Measurements from ENCODE around the gene SUCLG2. TPM values are rescaled to one million over a fixed set of nuclear protein-coding genes. Genes with fewer than 3 reads are reported as not detected.

Gene SUCLG2
- total RNA-seq, 1 experiment from 2014 or later = 53.5 TPM

GRCh38 chr3:67468511-67468910 is 185.9 kb downstream of the SUCLG2 start:
- Histone ChIP-seq H3K4me1 (no peaks in the 10 kb centered on the region), H3K4me3 (ENCODE audit: low read depth, low read length) (no peak overlapping the region), H3K9me3 (no peaks in the 10 kb centered on the region), H3K36me3 (ENCODE audit: control insufficient read depth, insufficient read depth, low read length) (no peaks in the 10 kb centered on the region), H3K27me3 (replicated peaks; ENCODE audit: control insufficient read depth, insufficient read depth, low read length) (no peaks in the 10 kb centered on the region)
- TF ChIP-seq CTCF (IDR thresholded peaks at IDR 0.05; ENCODE audit: insufficient read depth in 1 of 2, low read depth in 1 of 2, low read length in 1 of 2, severe bottlenecking in 1 of 2, unreplicated experiment in 1 of 2) = no peak
- DNase-seq = no peak
- Mint-ChIP-seq H3K4me3 (ENCODE audit: unreplicated experiment) (no peak overlapping the region), H3K4me1 (ENCODE audit: low read depth, unreplicated experiment) (no peaks in the 10 kb centered on the region), H3K36me3 (ENCODE audit: insufficient read depth, unreplicated experiment) (no peaks in the 10 kb centered on the region), H3K27ac (ENCODE audit: unreplicated experiment) (no peak overlapping the region), H3K9me3 (ENCODE audit: unreplicated experiment) (no peaks in the 10 kb centered on the region), H3K27me3 (ENCODE audit: insufficient read depth, unreplicated experiment) (no peaks in the 10 kb centered on the region)
- ChIA-PET CTCF (no interaction called here), POLR2A (no interaction called here)
- BruUV-seq (replicated peaks) = no TSS peak
- intact Hi-C loops (cut with micrococcal nuclease; ENCODE audit: unreplicated experiment) = no loop called here

GRCh38 chr3:67463656-67464055 is 190.8 kb downstream of the SUCLG2 start:
- Mint-ChIP-seq H3K27me3 (ENCODE audit: insufficient read depth, unreplicated experiment) (no peaks in the 10 kb centered on the region), H3K4me1 (ENCODE audit: low read depth, unreplicated experiment) (no peaks in the 10 kb centered on the region), H3K36me3 (ENCODE audit: insufficient read depth, unreplicated experiment) (no peaks in the 10 kb centered on the region), H3K4me3 (ENCODE audit: unreplicated experiment) (no peak overlapping the region), H3K9me3 (ENCODE audit: unreplicated experiment) (no peaks in the 10 kb centered on the region), H3K27ac (ENCODE audit: unreplicated experiment) (no peak overlapping the region)
- no peaks in the 10 kb centered on the region for H3K9me3 ChIP-seq
- intact Hi-C loops (cut with micrococcal nuclease; ENCODE audit: unreplicated experiment) = no loop called here
- no peak for DNase-seq
- H3K4me3 ChIP-seq (ENCODE audit: low read depth, low read length) = no peak overlapping the region
- no peaks in the 10 kb centered on the region for H3K27me3 ChIP-seq (replicated peaks; ENCODE audit: control insufficient read depth, insufficient read depth, low read length)
- ChIA-PET CTCF (no interaction called here), POLR2A (no interaction called here)
- H3K36me3 ChIP-seq (ENCODE audit: control insufficient read depth, insufficient read depth, low read length) = 0 out of 2 replicates have a peak, but pooled peaks cover 1% of the 10 kb centered on the region
- no TSS peak for BruUV-seq (replicated peaks)
- TF ChIP-seq CTCF (IDR thresholded peaks at IDR 0.05; ENCODE audit: insufficient read depth in 1 of 2, low read depth in 1 of 2, low read length in 1 of 2, severe bottlenecking in 1 of 2, unreplicated experiment in 1 of 2) = no peak
- no peaks in the 10 kb centered on the region for H3K4me1 ChIP-seq

DNA sequence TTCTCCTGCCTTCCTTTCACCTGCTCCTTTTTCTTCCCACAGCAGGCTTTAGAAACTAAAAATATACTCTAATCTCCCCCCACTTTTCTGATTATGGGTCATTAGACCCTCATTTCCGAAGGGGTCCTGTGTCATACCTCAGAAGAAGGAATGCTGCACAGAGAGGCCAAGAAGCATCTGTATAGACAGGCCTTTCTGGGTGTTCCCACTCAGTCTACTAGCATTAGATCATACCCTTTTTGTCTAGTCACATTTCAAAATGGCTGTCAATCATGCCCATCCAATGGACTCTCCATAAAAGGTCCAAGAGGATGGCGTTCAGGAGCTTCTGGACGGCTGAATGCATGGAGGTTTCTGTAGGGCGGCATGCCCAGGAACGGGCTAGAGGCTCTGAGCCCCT is 192.2 kb downstream of the SUCLG2 start:
- ChIA-PET CTCF (no interaction called here), POLR2A (no interaction called here)
- Mint-ChIP-seq H3K36me3 (ENCODE audit: insufficient read depth, unreplicated experiment) (no peaks in the 10 kb centered on the region), H3K9me3 (ENCODE audit: unreplicated experiment) (no peaks in the 10 kb centered on the region), H3K27ac (ENCODE audit: unreplicated experiment) (no peak overlapping the region), H3K4me3 (ENCODE audit: unreplicated experiment) (no peak overlapping the region), H3K4me1 (ENCODE audit: low read depth, unreplicated experiment) (no peaks in the 10 kb centered on the region), H3K27me3 (ENCODE audit: insufficient read depth, unreplicated experiment) (no peaks in the 10 kb centered on the region)
- no TSS peak for BruUV-seq (replicated peaks)
- Histone ChIP-seq H3K4me3 (ENCODE audit: low read depth, low read length) (no peak overlapping the region), H3K4me1 (no peaks in the 10 kb centered on the region), H3K9me3 (no peaks in the 10 kb centered on the region), H3K36me3 (ENCODE audit: control insufficient read depth, insufficient read depth, low read length) (0 out of 2 replicates have a peak, but pooled peaks cover 1% of the 10 kb centered on the region), H3K27me3 (replicated peaks; ENCODE audit: control insufficient read depth, insufficient read depth, low read length) (no peaks in the 10 kb centered on the region)
- TF ChIP-seq CTCF (IDR thresholded peaks at IDR 0.05; ENCODE audit: insufficient read depth in 1 of 2, low read depth in 1 of 2, low read length in 1 of 2, severe bottlenecking in 1 of 2, unreplicated experiment in 1 of 2) = no peak
- intact Hi-C loops (cut with micrococcal nuclease; ENCODE audit: unreplicated experiment) = no loop called here
- DNase-seq = no peak

All from Caco-2 (cell line).